Fibroblast of the aortic adventitia (primary cell): Measurements from ENCODE around the gene FBXO21. TPM values are rescaled to one million over a fixed set of nuclear protein-coding genes. Genes with fewer than 3 reads are reported as not detected.

Source experiments
- DNase-seq: peaks from one replicate; pipeline ENCODE4 v3.0.0-alpha.2; 2010; ENCODE audit warnings: low read depth
- H3K4me3 ChIP-seq: 2 replicates; pipeline ENCODE4 v1.5.1; 2011; ENCODE audit warnings: low read depth, mild to moderate bottlenecking, control low read depth, low read length, moderate library complexity
- CTCF ChIP-seq: IDR thresholded peaks from 2 replicates; pipeline ENCODE4 v1.5.1; 2011; ENCODE audit warnings: mild to moderate bottlenecking, low read length, control low read depth, inconsistent platforms; ENCODE audit not compliant: insufficient read depth
- total RNA-seq: library from RNA; depleted of rRNA; stranded (reverse); fragments of >200 nt; gene quantifications from 2 replicates; pipeline ENCODE4 v1.2.3, GENCODE V29; 2012; ENCODE audit warnings: low replicate concordance

Gene FBXO21
- total RNA-seq, 1 donor: 41.5 TPM

GRCh38 chr12:117141097-117141898 lies 49.0 kb downstream of the FBXO21 start:
- no peak for DNase-seq
- TF ChIP-seq CTCF: no peak

GRCh38 chr12:117140397-117141096 lies 49.7 kb downstream of the FBXO21 start:
- no peak overlapping the region for H3K4me3 ChIP-seq
- no peak for TF ChIP-seq CTCF
- no peak for DNase-seq

More at GRCh38 chr12:117141097-117141898, 49.0 kb downstream of the FBXO21 start:
- H3K4me3 ChIP-seq: no peak overlapping the region

GRCh38 chr12:117139025-117139717 lies 51.1 kb downstream of the FBXO21 start:
- no peak for TF ChIP-seq CTCF
- no peak overlapping the region for H3K4me3 ChIP-seq
- DNase-seq: no peak

GRCh38 chr12:117134721-117135120 lies 55.5 kb downstream of the FBXO21 start:
- no peak for DNase-seq
- no peak overlapping the region for H3K4me3 ChIP-seq
- TF ChIP-seq CTCF: no peak

GRCh38 chr12:117134059-117134458 lies 56.2 kb downstream of the FBXO21 start:
- H3K4me3 ChIP-seq: no peak overlapping the region
- no peak for TF ChIP-seq CTCF
- DNase-seq: no peak

GRCh38 chr12:117130801-117131200 lies 59.5 kb downstream of the FBXO21 start:
- H3K4me3 ChIP-seq: no peak overlapping the region
- TF ChIP-seq CTCF: no peak
- DNase-seq: no peak
